GM12878 (cell line): ENCODE data around the gene CEP78.

ENCODE experiments used
- ATF2 ChIP-seq: IDR thresholded peaks from 2 replicates; pipeline ENCODE4 v1.6.1; 2012; ENCODE audit warnings: low read length, inconsistent platforms
- BCL3 ChIP-seq: IDR thresholded peaks from 2 replicates; pipeline ENCODE4 v1.6.1; 2011; ENCODE audit warnings: borderline replicate concordance, low read depth, mild to moderate bottlenecking, moderate library complexity, low read length; ENCODE audit not compliant: insufficient read depth, poor library complexity, severe bottlenecking
- CEBPB ChIP-seq, 2 experiments: fragments of 150-350 bp in 1 of 2; IDR thresholded peaks; 2 replicates each; pipeline ENCODE4 v1.6.1; 2012 to 2014; ENCODE audit warnings: low read depth in 2 of 2, low read length in 2 of 2, borderline replicate concordance in 1 of 2, inconsistent platforms in 1 of 2
- CTCF ChIP-seq, 3 experiments: IDR thresholded peaks in 2 of 3; conservative IDR thresholded peaks in 1 of 3; 2 replicates each; pipeline ENCODE4 v1.5.1; 2011; ENCODE audit warnings: low read depth in 3 of 3, low read length in 3 of 3, mild to moderate bottlenecking in 3 of 3, control low read depth in 2 of 3, moderate library complexity in 2 of 3, inconsistent platforms in 1 of 3, mixed read lengths in 1 of 3; ENCODE audit not compliant: control insufficient read depth in 2 of 3, insufficient read depth in 1 of 3; ENCODE audit errors: extremely low read depth in 1 of 3
- EZH2 ChIP-seq: IDR thresholded peaks from 2 replicates; pipeline ENCODE4 v1.6.1; 2012; ENCODE audit warnings: low read depth, mild to moderate bottlenecking, control low read depth, inconsistent platforms, low read length, borderline replicate concordance; ENCODE audit not compliant: control insufficient read depth
- FOXK2 ChIP-seq: fragments of 450-650 bp; IDR thresholded peaks from 2 replicates; pipeline ENCODE4 v1.6.1; 2017; ENCODE audit warnings: mild to moderate bottlenecking, moderate library complexity
- JUND ChIP-seq: IDR thresholded peaks from 2 replicates; pipeline ENCODE4 v1.6.1; 2012; ENCODE audit warnings: low read depth, mild to moderate bottlenecking, low read length, improper control_type of control experiment, moderate library complexity
- MLLT1 ChIP-seq: fragments of 450-650 bp; IDR thresholded peaks from 2 replicates; pipeline ENCODE4 v1.6.1; 2016; ENCODE audit warnings: mild to moderate bottlenecking
- NR2C2 ChIP-seq: IDR thresholded peaks from 2 replicates; pipeline ENCODE4 v1.6.1; 2011; ENCODE audit warnings: borderline replicate concordance, low read depth; ENCODE audit not compliant: control insufficient read depth, insufficient read length
- PBX3 ChIP-seq: IDR thresholded peaks from 2 replicates; pipeline ENCODE4 v1.6.1; 2011; ENCODE audit warnings: mild to moderate bottlenecking, low read depth, low read length, moderate library complexity; ENCODE audit not compliant: insufficient replicate concordance
- POLR2A ChIP-seq: IDR thresholded peaks from 2 replicates; pipeline ENCODE4 v1.6.1; 2011; ENCODE audit warnings: low read depth, mild to moderate bottlenecking, low read length
- TAF1 ChIP-seq: IDR thresholded peaks from 2 replicates; pipeline ENCODE4 v1.6.1; 2011; ENCODE audit warnings: mild to moderate bottlenecking, low read depth, low read length, borderline replicate concordance
- YY1 ChIP-seq: IDR thresholded peaks from 2 replicates; pipeline ENCODE4 v1.6.1; 2011; ENCODE audit warnings: low read depth, mild to moderate bottlenecking, low read length

GRCh38 chr9:78292026-78292425, 56.2 kb downstream of the CEP78 start:
- TF ChIP-seq TAF1 (no peak), PBX3 (no peak), JUND (no peak), ATF2 (no peak), NR2C2 (no peak), CTCF (IDR thresholded peaks at IDR 0.05 in 2 of 3, conservative IDR thresholded peaks at IDR 0.05 in 1 of 3; ENCODE audit: control insufficient read depth in 2 of 3, extremely low read depth in 1 of 3, insufficient read depth in 1 of 3, low read depth in 3 of 3, low read length in 3 of 3) (no peak), MLLT1 (no peak), YY1 (no peak), CEBPB (IDR thresholded peaks at IDR 0.05; ENCODE audit: borderline replicate concordance in 1 of 2, low read depth in 2 of 2, low read length in 2 of 2) (no peak), EZH2 (no peak), FOXK2 (no peak), BCL3 (no peak), POLR2A (no peak)
